ENCODE measurements around the gene MBD3. TPM values are rescaled to one million over a fixed set of nuclear protein-coding genes. Genes with fewer than 3 reads are reported as not detected.

MBD3 gene
- total RNA-seq, 1 experiment from 2014 or later, result 65.6 TPM

DNA sequence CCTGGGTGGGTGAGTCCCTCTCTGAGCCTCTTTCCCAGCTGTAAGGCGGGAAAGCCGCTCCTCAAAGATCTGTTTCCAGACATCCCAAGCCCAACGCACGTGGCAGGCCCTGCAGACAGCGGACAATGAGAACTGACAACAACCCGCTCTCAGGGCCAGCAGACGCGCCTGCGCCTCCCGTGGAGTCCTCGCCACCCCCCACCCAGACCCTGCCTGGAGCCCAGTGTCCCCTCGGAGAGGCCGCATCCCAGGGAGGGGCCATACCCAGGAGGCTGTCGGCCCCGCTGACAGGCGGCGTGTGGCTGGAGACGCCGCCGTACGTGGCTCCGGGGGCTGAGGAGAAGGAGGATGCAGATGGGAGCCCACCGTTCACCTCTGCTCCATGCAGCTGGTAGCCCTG lies 28.9 kb upstream of the MBD3 start:
- H3K4me3 Mint-ChIP-seq (ENCODE audit: low read depth, unreplicated experiment), result no peak overlapping the region

GRCh38 chr19:1621021-1621420 lies 28.4 kb upstream of the MBD3 start:
- CTCF ChIA-PET, result no interaction called here
- Mint-ChIP-seq H3K36me3 (ENCODE audit: insufficient read depth, unreplicated experiment) (peaks cover 32% of the 10 kb centered on the region), H3K27me3 (ENCODE audit: unreplicated experiment) (no peaks in the 10 kb centered on the region), H3K9me3 (ENCODE audit: low read depth, unreplicated experiment) (no peaks in the 10 kb centered on the region), H3K27ac (ENCODE audit: unreplicated experiment) (no peak overlapping the region), H3K4me1 (ENCODE audit: low read depth, unreplicated experiment) (peaks cover 6% of the 10 kb centered on the region), H3K4me3 (ENCODE audit: low read depth, unreplicated experiment) (no peak overlapping the region)
- no peak for DNase-seq
- TF ChIP-seq, protein P1, sequence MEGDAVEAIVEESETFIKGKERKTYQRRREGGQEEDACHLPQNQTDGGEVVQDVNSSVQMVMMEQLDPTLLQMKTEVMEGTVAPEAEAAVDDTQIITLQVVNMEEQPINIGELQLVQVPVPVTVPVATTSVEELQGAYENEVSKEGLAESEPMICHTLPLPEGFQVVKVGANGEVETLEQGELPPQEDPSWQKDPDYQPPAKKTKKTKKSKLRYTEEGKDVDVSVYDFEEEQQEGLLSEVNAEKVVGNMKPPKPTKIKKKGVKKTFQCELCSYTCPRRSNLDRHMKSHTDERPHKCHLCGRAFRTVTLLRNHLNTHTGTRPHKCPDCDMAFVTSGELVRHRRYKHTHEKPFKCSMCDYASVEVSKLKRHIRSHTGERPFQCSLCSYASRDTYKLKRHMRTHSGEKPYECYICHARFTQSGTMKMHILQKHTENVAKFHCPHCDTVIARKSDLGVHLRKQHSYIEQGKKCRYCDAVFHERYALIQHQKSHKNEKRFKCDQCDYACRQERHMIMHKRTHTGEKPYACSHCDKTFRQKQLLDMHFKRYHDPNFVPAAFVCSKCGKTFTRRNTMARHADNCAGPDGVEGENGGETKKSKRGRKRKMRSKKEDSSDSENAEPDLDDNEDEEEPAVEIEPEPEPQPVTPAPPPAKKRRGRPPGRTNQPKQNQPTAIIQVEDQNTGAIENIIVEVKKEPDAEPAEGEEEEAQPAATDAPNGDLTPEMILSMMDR (IDR thresholded peaks at IDR 0.05; ENCODE audit: unreplicated experiment), result no peak
- no TSS peak for BruUV-seq (replicated peaks)
- intact Hi-C loops (cut with micrococcal nuclease; ENCODE audit: unreplicated experiment), result no loop called here

More for the DNA sequence above, 28.9 kb upstream of the MBD3 start:
- Mint-ChIP-seq H3K4me1 (ENCODE audit: low read depth, unreplicated experiment) (peaks cover 6% of the 10 kb centered on the region), H3K27me3 (ENCODE audit: unreplicated experiment) (no peaks in the 10 kb centered on the region), H3K9me3 (ENCODE audit: low read depth, unreplicated experiment) (no peaks in the 10 kb centered on the region), H3K27ac (ENCODE audit: unreplicated experiment) (no peak overlapping the region), H3K36me3 (ENCODE audit: insufficient read depth, unreplicated experiment) (peaks cover 35% of the 10 kb centered on the region)
- TF ChIP-seq, protein P1 (IDR thresholded peaks at IDR 0.05; ENCODE audit: unreplicated experiment), result no peak
- intact Hi-C loops (cut with micrococcal nuclease; ENCODE audit: unreplicated experiment), result no loop called here
- BruUV-seq (replicated peaks), result no TSS peak
- DNase-seq, result no peak
- CTCF ChIA-PET, result no interaction called here

DNA sequence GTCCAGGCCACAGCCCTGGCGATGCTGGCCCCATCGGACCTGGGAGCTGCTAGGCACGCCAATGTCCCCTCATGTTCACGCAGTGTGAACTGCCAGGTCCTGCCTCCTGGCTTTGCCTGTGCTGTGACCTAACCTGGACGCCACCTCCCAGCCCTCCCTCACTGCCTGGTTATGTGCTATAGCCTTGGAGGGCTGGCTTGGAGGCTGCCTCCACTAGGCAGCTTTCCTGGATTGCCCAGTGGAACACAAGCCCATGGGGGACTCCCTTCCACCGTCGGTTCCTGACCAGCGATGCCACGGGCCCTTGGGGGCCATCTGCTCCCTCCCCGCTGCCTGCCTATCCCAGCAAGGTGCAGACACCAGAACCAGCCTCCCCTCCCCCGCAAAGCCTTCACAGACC lies 27.8 kb upstream of the MBD3 start:
- intact Hi-C loops (cut with micrococcal nuclease; ENCODE audit: unreplicated experiment), result no loop called here
- Mint-ChIP-seq H3K27ac (ENCODE audit: unreplicated experiment) (no peak overlapping the region), H3K4me1 (ENCODE audit: low read depth, unreplicated experiment) (peaks cover 6% of the 10 kb centered on the region), H3K9me3 (ENCODE audit: low read depth, unreplicated experiment) (no peaks in the 10 kb centered on the region), H3K36me3 (ENCODE audit: insufficient read depth, unreplicated experiment) (peaks cover 33% of the 10 kb centered on the region), H3K4me3 (ENCODE audit: low read depth, unreplicated experiment) (no peak overlapping the region), H3K27me3 (ENCODE audit: unreplicated experiment) (no peaks in the 10 kb centered on the region)
- BruUV-seq (replicated peaks), result no TSS peak
- DNase-seq, result no peak
- CTCF ChIA-PET, result no interaction called here
- TF ChIP-seq, protein P1 (IDR thresholded peaks at IDR 0.05; ENCODE audit: unreplicated experiment), result no peak

DNA sequence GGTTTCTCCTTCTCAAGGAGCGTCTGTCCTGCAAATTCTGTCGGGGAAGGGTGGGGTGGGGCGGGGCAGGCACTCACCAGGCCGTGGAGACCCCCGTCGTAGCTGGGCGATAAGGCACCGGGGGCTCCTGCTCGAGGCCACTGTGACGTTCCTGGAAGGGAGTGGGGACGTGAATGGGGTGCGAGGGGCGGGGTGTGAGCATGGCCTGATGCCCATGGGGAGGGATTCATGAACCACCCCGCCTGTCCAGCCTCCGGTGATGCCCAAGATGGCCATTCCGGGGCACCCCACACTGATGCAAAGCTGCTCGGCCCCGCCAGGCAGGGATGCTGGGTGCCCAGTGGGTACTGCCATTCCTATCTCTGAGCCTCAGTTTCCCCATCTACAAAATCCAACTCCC lies 27.0 kb upstream of the MBD3 start:
- no TSS peak for BruUV-seq (replicated peaks)
- CTCF ChIA-PET, result interaction anchor here (0.6 kb wide), 1 partner anchor 128 kb away, joined by 5 read pairs; no protein-coding TSS in a partner anchor
- peaks cover 6% of the 10 kb centered on the region for H3K4me1 Mint-ChIP-seq (ENCODE audit: low read depth, unreplicated experiment)
- intact Hi-C loops (cut with micrococcal nuclease; ENCODE audit: unreplicated experiment), result no loop called here
- no peak overlapping the region for H3K4me3 Mint-ChIP-seq (ENCODE audit: low read depth, unreplicated experiment)
- no peak overlapping the region for H3K27ac Mint-ChIP-seq (ENCODE audit: unreplicated experiment)
- no peak for DNase-seq
- no peaks in the 10 kb centered on the region for H3K9me3 Mint-ChIP-seq (ENCODE audit: low read depth, unreplicated experiment)
- peaks cover 40% of the 10 kb centered on the region for H3K36me3 Mint-ChIP-seq (ENCODE audit: insufficient read depth, unreplicated experiment)
- H3K27me3 Mint-ChIP-seq (ENCODE audit: unreplicated experiment), result no peaks in the 10 kb centered on the region
- TF ChIP-seq, protein P1 (IDR thresholded peaks at IDR 0.05; ENCODE audit: unreplicated experiment), result no peak
